ENCODE data around the gene ITGA11.

The ITGA11 gene

GRCh38 chr15:68431792-68432401 is at the start of gene ITGA11:
ITGA11 (minus strand) TSS chr15:68432163; CDS start chr15:68432066, 97 bp downstream.
- DNase-seq: no peak

- DNase-seq: no peak
Measured at GRCh38 chr15:68481321-68481720, 49.4 kb upstream of the ITGA11 start.

GRCh38 chr15:68480296-68480695 is 48.3 kb upstream of the ITGA11 start:
- DNase-seq: no peak

- DNase-seq: no peak
Measured at GRCh38 chr15:68479870-68480269, 47.9 kb upstream of the ITGA11 start.

- no peak for DNase-seq
Measured at GRCh38 chr15:68479406-68479805, 47.4 kb upstream of the ITGA11 start.

GRCh38 chr15:68478853-68479252 is 46.9 kb upstream of the ITGA11 start:
- no peak for DNase-seq

GRCh38 chr15:68475449-68475848 is 43.5 kb upstream of the ITGA11 start:
- no peak for DNase-seq

- no peak for DNase-seq
Measured at GRCh38 chr15:68471541-68471940, 39.6 kb upstream of the ITGA11 start.

GRCh38 chr15:68470976-68471375 is 39.0 kb upstream of the ITGA11 start:
- DNase-seq: no peak

GRCh38 chr15:68470049-68470742 is 38.2 kb upstream of the ITGA11 start:
- no peak for DNase-seq

GRCh38 chr15:68469162-68470048 is 37.4 kb upstream of the ITGA11 start:
- no peak for DNase-seq

GRCh38 chr15:68466876-68467275 is 34.9 kb upstream of the ITGA11 start:
- no peak for DNase-seq

GRCh38 chr15:68465861-68466560 is 34.0 kb upstream of the ITGA11 start:
- no peak for DNase-seq

- DNase-seq: no peak
Measured at GRCh38 chr15:68464448-68465090, 32.6 kb upstream of the ITGA11 start.

GRCh38 chr15:68463996-68464395 is 32.0 kb upstream of the ITGA11 start:
- no peak for DNase-seq

- no peak for DNase-seq
Measured at GRCh38 chr15:68463444-68463843, 31.5 kb upstream of the ITGA11 start.

GRCh38 chr15:68460166-68460565 is 28.2 kb upstream of the ITGA11 start:
- DNase-seq: no peak

- no peak for DNase-seq
Measured at GRCh38 chr15:68450192-68450591, 18.2 kb upstream of the ITGA11 start.

- no peak for DNase-seq
Measured at GRCh38 chr15:68449389-68449788, 17.4 kb upstream of the ITGA11 start.

- no peak for DNase-seq
Measured at GRCh38 chr15:68447976-68448755, 16.2 kb upstream of the ITGA11 start.

- no peak for DNase-seq
Measured at GRCh38 chr15:68447209-68447608, 15.2 kb upstream of the ITGA11 start.

- no peak for DNase-seq
Measured at GRCh38 chr15:68445351-68445750, 13.4 kb upstream of the ITGA11 start.

Measured in CD4-positive, alpha-beta T cell treated with Interleukin-6 for 4 hours (primary cell).